NCI-H524 (cell line): ENCODE data around the gene PLLP.

ENCODE experiments used
- DNase-seq, 2 experiments: peaks; one replicate each; lab custom pipeline; 2025; lab: John Stamatoyannopoulos, UW

The PLLP gene, protein sequence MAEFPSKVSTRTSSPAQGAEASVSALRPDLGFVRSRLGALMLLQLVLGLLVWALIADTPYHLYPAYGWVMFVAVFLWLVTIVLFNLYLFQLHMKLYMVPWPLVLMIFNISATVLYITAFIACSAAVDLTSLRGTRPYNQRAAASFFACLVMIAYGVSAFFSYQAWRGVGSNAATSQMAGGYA

DNA sequence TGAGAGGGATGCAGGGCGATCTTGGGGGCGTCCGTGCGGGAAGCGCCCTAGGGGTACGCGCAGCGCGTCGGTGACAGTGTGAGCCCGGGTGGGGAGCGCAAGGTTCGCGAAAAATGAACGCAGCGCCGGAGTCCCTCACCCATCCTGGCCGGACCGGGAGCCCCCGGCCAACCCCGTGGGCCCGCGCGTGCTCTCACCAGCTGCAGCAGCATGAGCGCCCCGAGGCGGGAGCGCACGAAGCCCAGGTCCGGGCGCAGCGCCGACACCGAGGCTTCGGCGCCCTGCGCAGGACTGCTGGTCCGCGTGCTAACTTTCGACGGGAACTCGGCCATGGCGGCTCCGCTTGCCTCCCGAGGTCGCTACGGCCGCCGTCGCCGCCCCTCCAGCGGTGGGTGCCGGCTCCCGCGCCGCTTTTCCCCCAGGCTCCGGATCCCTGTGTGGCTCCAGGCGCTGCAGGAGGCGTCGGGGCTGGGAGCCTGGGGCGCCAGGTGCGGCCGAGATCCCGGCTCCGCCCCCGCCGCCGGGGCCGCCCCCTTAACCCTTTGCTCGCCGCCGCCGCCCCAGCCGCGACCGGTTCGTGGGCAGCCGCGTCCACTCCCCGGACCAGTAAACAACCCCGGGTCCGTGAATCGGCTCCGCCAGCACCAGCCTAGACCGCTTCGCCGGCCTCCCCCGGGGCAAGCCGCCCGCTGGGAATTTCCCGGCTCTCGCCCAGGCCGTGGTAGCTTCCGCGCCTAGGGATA is at the start of gene PLLP:
Gene PLLP, minus strand, starts transcription at position 464 of the 743 bp plus-strand sequence. Its CDS starts 132 bp downstream, at position 332.
- peak; percentile 26 to 60 for DNase-seq

DNA sequence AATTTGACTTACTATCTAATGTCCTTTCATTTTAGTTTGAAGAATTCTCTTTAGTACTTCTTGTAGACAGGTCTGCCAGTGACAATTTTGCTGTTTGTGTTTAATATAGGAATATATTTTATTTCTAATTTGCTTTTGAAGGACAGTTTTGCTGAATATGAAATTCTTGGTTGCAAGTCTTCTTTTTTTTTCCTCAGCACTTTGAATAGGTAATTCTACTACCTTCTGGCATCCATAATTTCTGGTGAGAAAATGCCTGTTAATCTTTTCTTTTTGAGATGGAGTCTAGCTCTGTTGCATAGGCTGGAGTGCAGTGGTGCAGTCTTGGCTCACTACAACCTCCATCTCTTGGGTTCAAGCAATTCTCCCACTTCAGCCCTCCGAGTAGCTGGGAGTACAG is 48.9 kb upstream of the PLLP start:
- no peak for DNase-seq

DNA sequence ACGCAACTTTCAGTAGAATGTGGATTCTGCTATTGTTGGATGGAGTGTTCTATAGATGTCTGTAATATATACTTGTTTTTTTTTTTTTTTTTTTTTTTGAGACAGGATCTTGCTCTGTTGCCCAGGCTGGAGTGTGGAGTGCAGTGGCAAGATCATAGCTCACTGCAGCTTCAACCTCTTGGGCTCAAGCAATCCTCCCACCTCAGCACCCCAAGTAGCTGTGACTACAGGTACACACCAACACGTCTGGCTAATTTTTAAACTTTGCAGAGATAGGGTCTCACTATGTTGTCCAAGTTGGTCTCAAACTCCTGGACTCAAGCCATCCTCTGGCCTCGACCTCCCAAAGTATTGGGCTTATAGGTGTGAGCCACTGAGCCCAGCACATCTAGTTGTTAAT is 46.9 kb upstream of the PLLP start:
- DNase-seq = no peak

DNA sequence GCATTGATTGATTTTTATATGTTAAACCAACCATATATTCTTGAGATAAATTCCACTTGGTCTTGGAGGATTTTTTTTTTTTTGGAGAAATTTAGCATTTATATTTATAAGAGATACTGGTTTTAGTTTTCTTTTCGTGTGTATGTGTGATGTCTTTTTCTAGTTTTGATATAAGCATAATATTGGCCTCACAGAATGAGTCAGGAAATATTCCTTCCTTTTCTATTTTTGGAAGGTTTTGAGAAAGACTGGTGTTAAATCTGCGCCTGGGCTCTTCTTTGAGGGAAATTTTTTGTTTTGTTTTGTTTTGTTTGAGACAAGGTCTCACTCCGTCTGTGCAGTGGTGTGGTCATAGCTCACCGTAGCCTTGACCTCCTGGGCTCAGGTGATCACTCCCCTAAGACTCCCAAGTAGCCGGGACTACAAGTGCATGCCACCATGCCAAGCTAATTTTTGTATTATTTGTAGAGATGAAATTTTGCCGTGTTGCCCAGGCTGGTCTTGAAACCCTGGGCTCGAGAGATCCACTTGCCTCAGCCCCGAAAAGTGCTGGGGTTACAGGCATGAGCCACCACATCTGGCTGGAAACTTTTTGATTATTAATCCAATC is 45.4 kb upstream of the PLLP start:
- DNase-seq = no peak

DNA sequence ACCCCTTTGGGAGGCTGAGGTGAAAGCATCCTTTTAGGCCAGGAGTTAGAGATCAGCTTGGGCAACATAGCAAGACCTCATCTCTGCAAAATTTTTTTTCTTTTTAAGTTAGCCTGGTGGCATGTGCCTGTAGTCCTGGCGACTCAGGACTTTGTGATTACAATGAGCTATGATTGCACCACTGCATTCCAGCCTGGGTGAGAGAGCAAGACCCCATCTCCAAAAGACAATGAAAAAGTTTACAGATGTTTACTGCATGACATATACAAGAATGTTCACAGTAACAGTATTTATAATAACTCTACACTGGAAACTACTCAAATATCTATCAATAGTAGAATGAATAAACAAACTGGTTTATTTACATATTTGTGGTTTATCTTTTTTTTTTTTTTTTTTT is 41.0 kb upstream of the PLLP start:
- DNase-seq = no peak

DNA sequence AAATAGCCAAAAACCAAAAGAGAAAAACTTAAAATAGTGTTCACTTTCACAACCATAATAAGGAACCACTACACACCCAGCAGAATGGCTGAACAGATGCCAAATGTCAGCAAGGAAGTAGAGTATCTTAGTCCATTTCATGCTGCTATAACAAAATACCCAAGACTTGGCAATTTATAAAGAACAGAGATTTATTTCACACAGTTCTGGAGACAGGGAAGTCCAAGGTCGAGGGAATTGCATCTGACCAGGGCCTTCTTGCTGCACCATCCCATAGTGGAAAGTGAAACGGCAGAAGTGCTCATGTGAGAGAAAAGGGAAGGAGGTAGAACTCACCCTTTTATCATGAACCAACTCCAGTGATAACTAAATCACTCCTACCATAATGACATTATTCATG is 40.3 kb upstream of the PLLP start:
- no peak for DNase-seq

DNA sequence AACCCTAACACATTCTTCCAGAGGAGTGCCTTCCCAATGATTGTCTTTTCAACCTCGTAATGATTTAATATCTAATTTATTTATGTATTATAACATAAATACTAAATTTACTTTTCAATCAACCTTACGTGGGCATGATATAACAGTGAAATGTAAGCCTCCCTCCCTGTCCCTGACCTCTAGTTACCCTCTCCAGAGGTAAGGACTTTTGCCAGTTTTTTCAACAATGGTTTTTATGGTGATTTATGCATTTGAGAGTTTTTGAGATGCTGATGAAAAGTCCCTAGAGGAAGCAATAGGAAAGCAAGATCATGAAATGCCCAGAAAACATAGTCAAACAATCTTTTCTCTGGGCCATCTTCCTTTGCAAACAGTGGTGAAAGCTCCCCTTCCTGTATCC is 35.2 kb upstream of the PLLP start:
- DNase-seq = no peak

DNA sequence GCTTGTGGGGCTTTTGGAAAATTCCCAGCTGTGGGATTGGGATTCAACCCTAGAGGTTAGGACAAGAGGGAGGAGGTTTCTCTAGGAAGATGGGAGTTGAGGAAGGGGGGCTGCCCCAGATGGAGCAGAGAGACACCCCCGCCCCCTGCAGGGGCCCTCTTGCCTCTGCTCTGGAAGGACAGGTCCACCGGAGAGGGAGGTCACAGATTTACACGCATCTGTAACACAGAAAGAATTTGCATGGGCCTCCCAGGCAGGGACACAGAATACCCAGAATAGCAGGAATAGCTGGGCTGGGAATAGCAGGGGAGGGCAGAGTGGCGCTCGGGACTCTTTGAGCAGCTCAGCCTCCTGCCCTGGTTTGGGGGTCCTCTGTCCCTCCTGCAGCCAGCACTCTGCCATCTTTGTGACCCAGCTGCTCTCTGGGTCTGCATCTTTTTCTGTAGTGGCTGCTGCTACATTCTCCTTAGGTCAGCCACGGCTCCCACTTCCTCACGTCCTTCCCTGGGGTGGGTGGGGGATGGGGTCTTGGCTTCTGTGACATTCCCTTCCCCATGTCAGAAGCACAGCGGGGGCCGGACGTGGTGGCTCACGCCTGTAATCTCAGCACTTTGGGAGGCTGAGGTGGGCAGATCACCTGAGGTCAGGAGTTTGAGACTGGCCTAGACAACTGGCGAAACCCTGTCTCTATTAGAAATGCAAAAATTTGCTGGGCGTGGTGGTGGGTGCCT is 33.9 kb upstream of the PLLP start:
- no peak for DNase-seq

DNA sequence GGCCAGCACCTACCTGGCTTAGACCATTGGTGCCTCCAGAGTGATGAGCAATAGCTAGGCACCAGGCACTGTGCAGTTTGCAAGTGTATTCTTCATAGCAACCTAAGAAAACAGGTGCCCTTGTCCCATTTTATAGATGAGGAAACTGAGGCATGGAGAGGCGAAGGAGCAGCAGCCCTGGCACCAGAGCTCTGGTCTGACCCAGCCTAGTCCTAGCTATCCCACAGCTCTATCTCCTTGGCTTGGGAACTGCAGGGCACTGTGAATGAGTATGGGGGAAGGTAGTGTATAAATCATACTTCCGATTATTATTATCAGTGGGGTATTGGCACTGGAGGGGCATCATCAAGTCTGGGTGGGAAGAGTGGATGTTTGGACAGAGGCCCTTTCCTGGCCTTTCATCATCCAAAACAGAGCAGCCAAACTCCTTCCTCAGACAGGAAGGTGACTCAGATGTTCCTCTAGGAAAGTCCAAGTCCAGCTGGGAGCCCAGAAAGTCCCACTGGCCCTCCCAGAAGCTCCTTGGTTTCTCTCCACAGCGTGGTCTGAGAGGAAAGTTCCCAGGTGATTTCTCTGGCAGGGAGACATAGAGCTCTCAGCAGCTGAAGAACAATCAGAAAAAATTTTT is 32.0 kb upstream of the PLLP start:
- DNase-seq = no peak

DNA sequence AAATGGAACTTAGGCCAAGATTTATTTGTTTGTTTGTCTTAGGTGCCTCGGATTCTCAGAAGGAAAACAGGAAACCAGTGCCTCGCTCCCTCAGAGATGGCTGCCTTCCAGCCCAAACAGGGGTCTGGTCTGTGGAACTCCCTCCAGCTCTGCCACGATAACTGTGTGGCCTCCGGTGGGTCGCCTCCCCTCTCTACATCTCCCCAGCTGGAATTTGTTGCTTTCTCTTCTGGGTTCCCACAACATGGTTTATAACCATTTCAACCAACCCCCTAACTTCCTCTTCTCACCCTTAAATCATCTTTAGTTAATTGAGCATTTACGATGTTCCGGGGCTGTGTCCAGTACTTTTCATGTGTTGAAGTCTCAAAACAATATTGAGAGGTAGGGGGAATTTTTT is 30.9 kb upstream of the PLLP start:
- no peak for DNase-seq

DNA sequence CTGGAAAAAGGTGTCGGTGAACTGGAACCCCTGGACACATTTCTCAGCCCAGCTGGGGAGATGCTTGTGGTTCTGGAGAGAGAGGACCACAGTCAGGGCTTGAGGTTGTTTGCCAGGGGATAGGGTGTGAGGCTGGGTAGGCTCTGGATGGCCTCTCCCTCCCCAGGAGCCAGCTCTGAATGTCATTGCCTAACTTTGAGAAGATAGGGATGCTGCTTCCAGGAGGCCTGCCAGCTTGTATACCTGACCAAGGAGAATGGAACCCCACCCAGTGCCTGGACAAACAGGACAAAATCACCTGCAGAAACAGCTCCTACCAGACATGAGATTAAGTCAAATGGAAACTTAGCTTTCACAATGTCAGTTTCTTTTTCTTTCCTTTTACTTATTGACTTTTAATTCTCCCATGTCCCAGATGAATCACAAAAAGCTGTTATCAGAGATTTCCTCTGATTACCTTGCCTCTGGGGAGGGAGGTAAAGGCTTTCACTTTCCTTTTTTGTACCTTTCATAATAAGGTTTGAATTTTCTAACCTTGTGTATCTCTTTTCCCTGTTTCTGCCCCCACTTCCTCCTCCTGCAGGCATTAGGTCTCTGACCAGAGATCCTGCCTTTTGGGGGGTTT is 29.8 kb upstream of the PLLP start:
- DNase-seq = no peak

DNA sequence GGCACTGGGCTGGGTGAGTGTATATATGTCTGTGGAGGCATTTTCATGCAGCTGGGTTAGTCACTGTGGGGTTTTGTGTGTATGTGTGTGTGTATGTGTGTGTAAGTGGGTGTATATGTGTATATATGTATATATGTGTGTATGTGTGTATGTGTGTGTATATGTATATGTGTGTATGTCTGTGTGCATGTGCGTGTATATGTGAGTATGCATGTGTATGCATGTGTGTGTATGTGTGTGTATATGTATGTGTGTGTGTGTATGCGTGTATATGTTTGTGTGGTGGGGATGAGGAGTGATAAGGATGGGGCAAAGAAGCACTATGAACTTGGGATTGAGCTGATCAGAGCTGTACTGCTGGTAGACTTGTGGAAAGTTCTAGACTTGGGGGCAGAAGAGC is 29.0 kb upstream of the PLLP start:
- no peak for DNase-seq

DNA sequence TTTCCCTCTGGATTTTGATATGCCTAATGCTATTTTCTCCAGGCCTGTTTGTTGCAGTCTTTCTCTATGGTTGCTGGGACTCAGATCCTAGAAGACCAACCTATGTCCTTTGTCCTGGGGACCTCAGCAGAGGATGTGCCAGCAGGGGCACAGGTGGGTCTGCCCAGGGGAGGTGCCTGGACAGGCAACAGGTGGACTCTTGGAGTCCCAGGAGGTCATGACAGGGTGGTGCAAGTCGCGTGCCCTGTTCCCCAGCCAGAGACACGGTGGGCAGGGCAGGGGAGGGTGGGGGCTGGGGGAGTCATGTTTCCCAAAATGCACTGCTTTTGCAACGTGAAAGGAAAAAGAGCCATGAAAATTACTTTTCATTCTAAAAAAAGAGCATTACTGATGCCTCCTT is 26.3 kb upstream of the PLLP start:
- no peak for DNase-seq

DNA sequence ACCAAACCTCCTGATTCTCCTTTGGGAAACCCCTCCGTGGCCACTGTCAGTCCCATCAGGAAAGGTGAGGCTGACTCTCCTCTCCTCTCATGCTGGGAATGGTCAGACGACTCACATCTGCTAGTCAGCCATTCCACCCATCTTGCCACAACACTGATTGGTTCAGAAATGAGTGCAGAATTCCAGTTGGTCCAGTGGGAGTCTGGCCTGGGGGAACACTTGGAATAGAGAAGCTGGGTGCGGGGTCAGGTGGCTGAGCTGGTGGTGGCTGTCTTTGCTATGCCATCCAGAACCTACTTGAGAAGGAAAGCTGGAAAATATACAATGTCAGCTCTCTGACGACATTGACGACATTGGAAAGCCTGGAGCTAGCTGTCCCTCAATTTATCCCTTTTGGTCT is 23.6 kb upstream of the PLLP start:
- no peak for DNase-seq

DNA sequence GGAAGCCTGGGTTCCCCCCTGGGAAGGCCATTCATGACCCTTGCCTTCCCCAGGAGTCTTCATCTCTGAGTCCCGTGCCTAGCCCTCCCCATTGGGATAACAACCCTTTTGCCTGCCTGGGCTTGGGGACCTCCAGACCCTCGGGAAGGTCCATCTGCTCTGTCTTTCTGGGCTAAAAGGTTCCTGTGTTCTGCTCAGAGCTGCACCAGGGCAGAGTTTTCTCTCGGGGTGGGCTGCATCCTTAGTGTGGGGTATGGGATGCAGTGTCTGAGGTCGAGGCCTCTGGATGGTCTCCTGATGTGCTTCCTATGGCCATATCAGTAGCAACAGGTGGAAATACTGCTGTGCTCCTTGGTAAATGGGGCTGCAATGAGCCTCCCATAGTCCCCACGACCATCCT is 22.9 kb upstream of the PLLP start:
- DNase-seq = no peak

DNA sequence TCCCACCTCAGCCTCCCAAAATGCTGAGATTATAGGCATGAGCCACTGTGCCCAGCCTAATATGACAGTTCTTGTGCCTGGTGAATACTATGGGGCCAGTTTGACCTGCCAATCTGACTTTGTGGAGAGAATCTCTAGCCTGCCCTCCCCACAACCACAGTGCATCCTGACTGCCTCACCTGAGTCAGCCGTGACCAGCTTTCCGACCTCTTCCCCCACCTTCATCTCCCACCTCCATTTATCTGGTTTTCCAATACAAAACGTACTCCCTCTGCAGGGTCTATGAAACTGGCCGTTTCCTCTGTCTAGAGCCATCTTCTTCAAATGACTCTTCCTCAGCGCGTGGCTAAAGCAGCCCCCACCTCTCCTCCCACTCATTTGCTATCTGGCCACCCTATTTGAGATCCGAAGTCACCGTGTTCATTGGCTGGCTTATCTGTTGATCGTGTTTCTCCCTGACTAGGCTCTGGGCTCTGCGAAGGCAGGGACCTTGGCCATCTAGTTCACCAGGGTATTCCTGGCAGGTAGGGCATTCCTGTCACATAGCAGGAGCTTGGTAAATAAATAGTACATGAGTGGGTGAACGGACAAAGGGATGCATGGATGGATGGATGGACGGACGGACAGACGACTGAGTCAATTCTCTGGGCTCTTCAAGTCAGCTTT is 22.3 kb upstream of the PLLP start:
- DNase-seq = no peak

DNA sequence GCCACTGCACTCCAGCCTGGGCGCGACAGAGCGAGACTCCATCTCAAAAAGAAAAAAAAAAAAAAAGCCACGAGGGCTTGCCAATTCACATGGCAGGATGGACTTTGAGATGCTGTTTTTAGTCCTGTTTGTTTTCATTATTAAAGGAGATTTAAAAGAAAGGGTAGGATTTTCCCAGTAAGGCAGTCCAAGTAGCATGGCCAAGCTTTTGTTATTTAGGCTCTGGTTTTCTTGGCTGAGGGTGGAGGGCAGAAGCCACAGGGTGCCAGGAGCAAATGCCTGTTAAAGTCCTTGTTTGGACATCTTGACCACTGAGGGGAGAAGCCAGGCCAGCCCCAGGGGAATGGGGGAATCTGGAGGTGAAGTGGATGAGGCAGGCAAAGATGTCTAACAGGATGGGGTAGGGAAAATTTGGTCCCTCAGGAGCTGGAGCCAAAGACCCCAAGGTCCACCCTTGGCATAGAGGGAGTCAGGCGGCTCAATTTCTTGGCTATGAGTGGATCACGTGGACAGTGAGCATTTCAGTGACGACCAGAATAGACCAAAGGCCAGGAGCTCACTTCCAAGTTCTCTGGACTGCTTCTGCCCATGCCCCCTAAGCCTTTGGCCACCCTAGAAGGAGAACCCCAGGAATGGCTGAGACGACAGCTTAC is 20.8 kb upstream of the PLLP start:
- DNase-seq = no peak

DNA sequence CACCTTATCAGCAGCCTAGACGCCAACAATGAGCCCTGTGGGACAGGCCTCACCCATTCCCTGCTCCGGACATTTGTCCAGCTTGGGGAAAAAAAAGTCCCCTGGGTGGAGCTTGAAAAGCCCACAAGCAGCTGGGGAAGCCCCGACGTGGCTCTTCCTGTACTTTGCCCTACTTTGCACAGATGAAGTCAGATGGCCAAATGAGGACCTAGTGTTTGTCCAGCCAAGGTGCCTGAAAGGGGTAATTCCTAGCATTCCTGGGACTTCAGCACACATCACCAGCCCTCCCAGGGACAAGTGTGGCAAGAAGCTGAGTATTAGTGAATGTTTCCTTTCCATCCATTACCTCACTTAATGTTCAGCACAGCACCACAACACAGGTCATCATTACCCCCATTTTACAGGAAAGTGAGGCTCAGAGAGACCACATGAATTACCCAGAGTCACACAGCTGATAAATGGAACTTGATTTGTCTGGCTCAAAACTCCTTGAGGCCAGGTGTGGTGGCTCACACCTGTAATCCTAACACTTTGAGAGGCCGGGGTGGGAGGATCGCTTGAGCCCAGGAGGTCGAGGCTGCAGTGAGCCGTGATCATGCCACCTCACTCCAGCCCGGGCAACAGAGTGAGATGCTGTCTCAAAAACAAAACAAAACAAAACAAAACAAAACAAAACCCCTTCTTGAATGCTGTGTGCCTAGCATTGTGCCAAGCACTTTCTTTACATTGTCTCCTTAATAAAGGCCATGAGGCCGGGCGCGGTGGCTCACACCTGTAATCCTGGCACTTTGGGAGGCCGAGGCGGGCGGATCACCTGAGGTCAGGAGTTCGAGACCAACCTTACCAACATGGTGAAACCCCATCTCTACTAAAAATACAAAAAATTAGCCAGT is 19.9 kb upstream of the PLLP start:
- no peak for DNase-seq

DNA sequence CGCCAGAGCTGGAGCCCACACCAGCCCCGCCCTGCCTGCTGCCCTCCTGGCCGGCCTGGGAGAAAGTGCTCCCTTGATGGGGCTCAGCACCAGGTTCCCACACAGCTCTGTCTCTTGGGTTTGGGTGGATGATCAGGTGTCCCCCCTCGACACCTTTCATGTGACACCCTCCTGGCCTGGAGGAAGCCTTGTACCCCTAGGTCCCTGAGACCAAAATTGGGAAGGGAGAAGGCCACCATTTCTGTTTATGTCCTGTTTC is 19.4 kb upstream of the PLLP start:
- DNase-seq = no peak
